HG03575 (cell line): ENCODE data around the gene PTK6.

Source experiments
- ATAC-seq: cut with Tn5 transposase; IDR thresholded peaks from one replicate; pipeline ENCODE4 v1.9.1; 2021; ENCODE audit not compliant: unreplicated experiment, insufficient number of reproducible peaks, low FRiP score; ENCODE audit errors: extremely low read depth

Gene PTK6

DNA sequence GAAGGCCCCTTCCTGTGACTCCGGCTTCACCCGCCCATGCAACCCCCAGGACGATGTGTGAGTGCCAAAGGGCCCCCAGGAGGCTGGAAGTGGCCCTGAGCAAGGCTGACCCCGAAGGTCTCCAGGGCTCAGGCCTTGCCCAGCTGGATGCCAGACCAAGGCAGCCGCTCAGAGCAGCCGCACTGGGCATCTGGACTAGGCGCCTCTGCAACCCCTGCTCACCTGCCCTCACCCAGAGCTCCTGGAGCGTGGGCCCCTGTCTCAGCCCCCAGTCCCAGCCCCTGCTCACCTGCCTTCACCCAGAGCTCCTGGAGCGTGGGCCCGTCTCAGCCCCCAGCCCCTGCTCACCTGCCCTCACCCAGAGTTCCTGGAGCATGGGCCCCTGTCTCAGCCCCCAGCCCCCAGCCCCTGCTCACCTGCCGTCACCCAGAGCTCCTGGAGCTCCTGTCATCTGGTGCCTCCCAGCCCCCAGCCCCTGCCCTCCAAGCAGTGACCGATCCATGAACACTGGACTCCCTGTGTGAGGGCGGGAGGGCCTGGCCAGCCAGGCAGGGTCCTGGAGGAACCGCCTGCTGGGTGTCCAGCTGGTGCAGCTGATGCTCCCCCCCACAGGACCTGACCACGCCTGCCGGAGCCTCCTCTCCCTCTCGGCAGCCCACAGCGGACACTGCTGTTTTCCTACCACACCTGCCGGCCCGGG lies 9.2 kb upstream of the PTK6 start:
- ATAC-seq, result no peak

GRCh38 chr20:63545814-63546213 lies 8.6 kb upstream of the PTK6 start:
- ATAC-seq, result no peak

DNA sequence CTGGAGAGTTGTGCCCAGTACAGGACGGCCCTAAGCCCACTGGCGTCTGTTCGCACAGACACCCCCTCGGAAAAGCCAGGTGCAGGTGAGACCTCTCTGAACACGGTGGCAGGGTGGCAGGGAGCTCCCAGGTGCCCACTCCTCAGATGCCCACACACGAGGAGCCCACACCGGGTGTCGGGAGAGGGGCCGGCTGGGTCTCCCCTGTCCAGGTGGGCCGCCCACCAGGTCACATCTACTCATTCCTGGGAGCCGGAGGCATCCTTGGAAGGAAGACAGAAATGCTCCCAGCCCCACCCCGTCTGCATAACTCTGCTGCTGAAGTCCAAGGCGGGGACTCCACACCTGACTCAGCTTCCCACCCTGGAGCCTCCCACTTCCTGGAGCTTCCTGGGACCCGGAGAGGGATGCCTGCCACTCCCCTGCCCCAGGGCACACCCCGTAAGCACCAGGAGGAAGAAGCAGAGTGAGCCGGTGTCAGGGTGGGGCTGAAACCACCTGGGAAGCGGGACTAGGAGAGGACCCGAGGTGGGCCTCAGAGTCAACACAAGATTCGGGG lies 7.9 kb upstream of the PTK6 start:
- no peak for ATAC-seq

GRCh38 chr20:63544241-63544957 lies 7.2 kb upstream of the PTK6 start:
- no peak for ATAC-seq

GRCh38 chr20:63543733-63544132 lies 6.6 kb upstream of the PTK6 start:
- no peak for ATAC-seq

GRCh38 chr20:63543131-63543530 lies 6.0 kb upstream of the PTK6 start:
- ATAC-seq, result no peak

DNA sequence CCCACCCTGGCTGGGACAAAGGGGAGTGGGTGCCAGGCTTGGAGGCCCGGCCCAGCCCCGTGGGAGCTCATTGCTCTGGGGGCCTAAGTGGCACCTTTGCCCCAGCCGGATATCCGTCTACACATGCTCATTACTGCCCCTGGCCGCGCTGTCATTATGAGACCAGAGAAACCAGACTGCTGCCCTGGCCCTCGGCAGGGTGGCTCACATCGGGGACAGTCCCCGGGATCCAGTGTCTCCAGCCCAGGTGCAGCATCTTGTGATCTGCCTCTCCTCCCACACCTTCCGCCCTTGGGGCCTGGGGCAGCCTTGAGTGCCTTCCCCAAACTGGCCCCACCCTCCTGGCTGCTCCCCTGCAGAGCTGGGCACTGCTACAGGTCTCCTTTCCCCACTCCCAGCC lies 5.5 kb upstream of the PTK6 start:
- no peak for ATAC-seq

DNA sequence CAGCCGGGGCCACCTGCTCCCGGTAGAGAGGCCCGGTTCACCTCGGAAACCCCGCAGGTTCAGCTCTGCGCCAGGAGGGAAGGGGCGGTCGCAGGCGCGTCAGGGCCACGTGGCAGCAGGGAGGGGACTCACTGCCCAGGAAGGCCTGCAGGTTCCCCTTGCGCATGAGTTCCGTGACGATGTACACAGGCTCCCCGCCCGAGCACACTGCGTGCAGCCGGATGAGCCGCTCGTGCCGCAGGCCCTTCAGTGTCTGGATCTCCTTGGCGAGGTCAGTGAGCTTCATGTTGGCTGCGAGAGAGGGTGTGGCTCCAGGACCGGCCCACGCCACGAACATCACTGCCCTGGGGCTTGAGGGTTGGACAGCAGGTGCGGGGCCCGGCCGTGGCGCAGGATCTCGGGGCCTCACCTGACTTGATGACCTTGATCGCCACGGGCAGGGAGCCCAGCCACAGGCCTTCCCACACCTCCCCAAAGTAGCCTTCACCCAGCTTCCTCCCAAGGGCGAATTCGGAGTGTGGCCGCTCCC lies 4.9 kb upstream of the PTK6 start:
- no peak for ATAC-seq

DNA sequence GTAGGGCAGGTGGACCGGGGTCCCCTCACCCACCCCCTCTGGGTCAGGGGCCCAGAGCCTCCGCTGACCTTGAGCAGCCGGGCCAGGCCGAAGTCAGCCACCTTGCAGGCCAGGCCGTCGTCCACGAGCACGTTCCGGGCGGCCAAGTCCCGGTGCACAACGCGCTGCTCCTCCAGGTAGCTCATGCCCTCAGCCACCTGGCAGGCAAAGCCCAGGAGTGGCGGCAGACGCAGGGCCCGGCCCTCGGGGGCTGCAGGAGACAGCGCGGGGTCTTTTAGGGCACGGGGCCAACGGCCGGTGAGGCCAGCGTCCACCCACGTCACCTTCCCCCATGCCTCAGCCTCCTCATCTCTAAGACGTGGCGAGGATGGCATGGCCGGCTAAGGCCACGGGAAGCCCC lies 4.2 kb upstream of the PTK6 start:
- no peak for ATAC-seq

DNA sequence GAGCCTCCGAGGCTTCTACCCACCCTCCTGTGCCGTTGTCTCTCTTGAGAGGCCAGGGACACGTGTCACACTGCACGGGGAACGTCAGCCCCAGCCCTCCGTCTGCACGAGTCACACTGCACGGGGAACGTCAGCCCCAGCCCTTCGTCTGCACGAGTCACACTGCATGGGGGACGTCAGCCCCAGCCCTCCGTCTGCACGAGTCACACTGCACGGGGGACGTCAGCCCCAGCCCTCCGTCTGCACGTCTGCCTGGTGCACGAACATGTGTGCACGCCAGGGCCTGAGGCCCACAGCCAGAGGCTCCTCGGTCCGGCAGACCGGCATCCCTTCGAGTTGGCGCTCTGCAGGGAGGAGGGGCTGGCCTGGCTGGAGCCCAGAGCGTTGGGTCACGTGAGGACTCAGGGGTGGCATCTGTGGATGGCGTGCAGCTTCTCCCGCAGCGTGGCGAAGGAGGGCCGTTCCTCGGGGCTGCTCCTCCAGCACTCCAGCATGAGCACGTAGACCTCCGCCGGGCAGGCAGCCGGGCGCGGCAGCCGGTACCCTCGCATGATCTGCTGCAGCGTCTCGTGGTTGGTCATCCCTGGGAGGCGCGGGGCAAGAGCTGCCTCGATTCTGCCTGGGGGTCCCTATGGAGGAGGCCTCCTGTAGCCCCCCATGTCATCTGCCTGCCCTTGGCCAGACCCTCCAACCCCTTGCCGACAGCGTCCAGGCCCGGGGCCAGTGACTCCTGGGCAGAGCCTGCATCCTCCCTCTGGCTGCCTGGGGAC lies 3.4 kb upstream of the PTK6 start:
- no peak for ATAC-seq

GRCh38 chr20:63539441-63540370 lies 2.5 kb upstream of the PTK6 start:
- ATAC-seq, result no peak

GRCh38 chr20:63539092-63539430 lies 1.9 kb upstream of the PTK6 start:
- no peak for ATAC-seq

GRCh38 chr20:63538204-63539091 lies 1.3 kb upstream of the PTK6 start:
- no peak for ATAC-seq

- ATAC-seq, result peak; percentile 60
Measured at GRCh38 chr20:63537525-63538203, 488 bp upstream of the PTK6 start.

GRCh38 chr20:63536241-63536977 lies 767 bp downstream of the PTK6 start:
- no peak for ATAC-seq

- no peak for ATAC-seq
Measured at GRCh38 chr20:63534831-63535651, 2.1 kb downstream of the PTK6 start.
